ENCODE results near the gene GOLGA5. TPM values are rescaled to one million over a fixed set of nuclear protein-coding genes. Genes with fewer than 3 reads are reported as not detected.
"Not testable (repeated sequence)": the region's sequence is repeated elsewhere in the genome, so short reads cannot be mapped to it uniquely, and the experiment has no call there.

The GOLGA5 gene
- total and polyA plus RNA-seq, 7 experiments from 2014 or later: 9.7 to 27.9 (median 23.5) TPM

DNA sequence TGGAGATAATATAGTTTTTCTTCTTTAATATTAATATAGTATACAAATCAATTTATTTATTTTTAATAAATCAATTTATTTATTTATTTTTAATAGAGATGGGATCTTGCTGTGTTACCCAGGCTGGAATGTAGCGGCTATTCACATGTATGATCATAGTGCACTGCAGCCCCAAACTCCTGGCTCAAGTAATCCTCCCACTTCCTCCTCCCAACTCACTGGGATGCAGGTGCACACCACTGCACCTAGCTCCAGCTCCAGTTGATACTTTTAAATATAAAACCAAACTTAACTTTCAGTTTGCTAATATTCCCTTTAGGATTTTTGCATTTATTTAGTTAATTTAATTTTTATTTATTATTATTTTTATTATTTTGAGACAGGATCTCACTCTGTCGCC is 8.6 kb downstream of the GOLGA5 start:
- Histone ChIP-seq H3K27me3 (ENCODE audit: control insufficient read depth in 2 of 2, insufficient read depth in 2 of 2, low read length in 2 of 2) (no peaks in the 10 kb centered on the region), H3K4me1 (ENCODE audit: control insufficient read depth in 2 of 2, insufficient read depth in 2 of 2, low read length in 2 of 2) (peaks cover 12 to 16% of the 10 kb centered on the region in 2 donors), H3K9me3 (ENCODE audit: control insufficient read depth in 2 of 3, low read length in 3 of 3) (no peaks in the 10 kb centered on the region), H3K36me3 (ENCODE audit: control insufficient read depth in 2 of 3, insufficient read depth in 3 of 3, low read length in 3 of 3) (peaks cover 4 to 30% (median 10%) of the 10 kb centered on the region in 3 experiments), H3K27ac (ENCODE audit: low read depth, low read length) (no peak overlapping the region), H3K4me3 (ENCODE audit: low read length) (no peak overlapping the region)
- intact Hi-C loops (cut with micrococcal nuclease): no loop called here
- no peaks in the 10 kb centered on the region for H3K9me3 Mint-ChIP-seq
- H3K4me1 Mint-ChIP-seq: peaks cover 41 to 79% (median 71%) of the 10 kb centered on the region in 7 donors
- CTCF ChIA-PET: no interaction called here
- peak overlapping the region in 5 of 10 donors; percentile 50 to 78 (median 70) for H3K4me3 Mint-ChIP-seq
- no peak overlapping the region for H3K27ac Mint-ChIP-seq
- POLR2A ChIA-PET: no interaction called here
- H3K27me3 Mint-ChIP-seq: no peaks in the 10 kb centered on the region
- no peak for DNase-seq
- no peak for ATAC-seq
- peaks cover 17 to 55% (median 53%) of the 10 kb centered on the region in 5 donors for H3K36me3 Mint-ChIP-seq

GRCh38 chr14:92813201-92813600 is 19.1 kb downstream of the GOLGA5 start:
- Mint-ChIP-seq H3K4me1 (peaks cover 0 to 5% (median 0%) of the 10 kb centered on the region in 7 donors), H3K36me3 (peaks cover 8 to 48% (median 19%) of the 10 kb centered on the region in 5 donors), H3K4me3 (no peak overlapping the region), H3K27ac (no peak overlapping the region), H3K27me3 (no peaks in the 10 kb centered on the region), H3K9me3 (no peaks in the 10 kb centered on the region)
- Histone ChIP-seq H3K4me3 (ENCODE audit: low read length) (no peak overlapping the region), H3K27ac (ENCODE audit: low read depth, low read length) (no peak overlapping the region), H3K36me3 (ENCODE audit: control insufficient read depth in 2 of 3, insufficient read depth in 3 of 3, low read length in 3 of 3) (peaks cover 34 to 91% (median 40%) of the 10 kb centered on the region in 3 experiments), H3K9me3 (ENCODE audit: control insufficient read depth in 2 of 3, low read length in 3 of 3) (no peaks in the 10 kb centered on the region), H3K4me1 (ENCODE audit: control insufficient read depth in 2 of 2, insufficient read depth in 2 of 2, low read length in 2 of 2) (no peaks in the 10 kb centered on the region), H3K27me3 (ENCODE audit: control insufficient read depth in 2 of 2, insufficient read depth in 2 of 2, low read length in 2 of 2) (no peaks in the 10 kb centered on the region)
- POLR2A ChIA-PET: no interaction called here
- intact Hi-C loops (cut with micrococcal nuclease): no loop called here
- DNase-seq (no peak), ATAC-seq (no peak)
- CTCF ChIA-PET: no interaction called here

DNA sequence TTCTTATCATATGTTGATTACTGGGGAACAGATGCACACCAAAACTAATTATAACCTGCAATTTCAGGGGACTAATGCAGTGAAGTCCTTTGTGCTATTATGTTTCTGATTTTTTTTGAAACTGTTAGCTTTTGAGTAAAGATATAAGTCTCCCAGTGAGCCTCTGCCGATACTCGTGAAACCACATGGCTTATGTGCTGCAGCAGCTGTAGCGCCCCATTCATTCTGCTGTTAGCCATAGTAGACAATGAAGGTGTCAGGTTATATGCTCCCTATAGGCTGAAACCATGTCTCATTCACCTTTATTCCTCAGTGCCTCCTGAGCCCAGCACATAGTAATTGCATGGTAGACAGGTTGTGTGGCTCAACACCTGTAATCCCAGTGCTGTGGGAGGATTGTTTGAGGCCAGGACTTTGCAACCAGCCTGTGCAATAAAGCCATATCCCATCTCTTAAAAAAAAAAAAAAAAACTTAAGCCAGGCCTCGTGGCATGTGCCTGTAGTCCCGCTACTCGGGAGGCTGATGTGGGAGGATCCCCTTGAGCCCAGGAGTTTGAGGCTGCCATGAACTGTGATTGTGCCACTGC is 25.0 kb downstream of the GOLGA5 start:
- H3K36me3 ChIP-seq (ENCODE audit: control insufficient read depth in 2 of 3, insufficient read depth in 3 of 3, low read length in 3 of 3): peaks cover 12 to 82% (median 19%) of the 10 kb centered on the region in 3 experiments
- H3K9me3 ChIP-seq (ENCODE audit: control insufficient read depth in 2 of 3, low read length in 3 of 3): no peaks in the 10 kb centered on the region
- Mint-ChIP-seq H3K27ac (no peak overlapping the region), H3K36me3 (peaks cover 13 to 67% (median 29%) of the 10 kb centered on the region in 5 donors), H3K27me3 (no peaks in the 10 kb centered on the region), H3K9me3 (no peaks in the 10 kb centered on the region), H3K4me3 (no peak overlapping the region), H3K4me1 (peaks cover 0 to 5% (median 0%) of the 10 kb centered on the region in 7 donors)
- H3K27ac ChIP-seq (ENCODE audit: low read depth, low read length): no peak overlapping the region
- H3K4me3 ChIP-seq (ENCODE audit: low read length): no peak overlapping the region
- intact Hi-C loops (cut with micrococcal nuclease): no loop called here
- DNase-seq (no peak), ATAC-seq (no peak)
- CTCF ChIA-PET: no interaction called here
- H3K27me3 ChIP-seq (ENCODE audit: control insufficient read depth in 2 of 2, insufficient read depth in 2 of 2, low read length in 2 of 2): no peaks in the 10 kb centered on the region
- H3K4me1 ChIP-seq (ENCODE audit: control insufficient read depth in 2 of 2, insufficient read depth in 2 of 2, low read length in 2 of 2): no peaks in the 10 kb centered on the region
- POLR2A ChIA-PET: no interaction called here

- peaks cover 17 to 82% (median 19%) of the 10 kb centered on the region in 3 experiments for H3K36me3 ChIP-seq (ENCODE audit: control insufficient read depth in 2 of 3, insufficient read depth in 3 of 3, low read length in 3 of 3)
- H3K27ac ChIP-seq (ENCODE audit: low read depth, low read length); DNase-seq; H3K4me3 ChIP-seq (ENCODE audit: low read length); H3K27me3 ChIP-seq (ENCODE audit: control insufficient read depth in 2 of 2, insufficient read depth in 2 of 2, low read length in 2 of 2); intact Hi-C loops (cut with micrococcal nuclease); H3K4me3 Mint-ChIP-seq; H3K27me3 Mint-ChIP-seq; H3K4me1 Mint-ChIP-seq; POLR2A ChIA-PET; H3K4me1 ChIP-seq (ENCODE audit: control insufficient read depth in 2 of 2, insufficient read depth in 2 of 2, low read length in 2 of 2); H3K9me3 Mint-ChIP-seq; H3K9me3 ChIP-seq (ENCODE audit: control insufficient read depth in 2 of 3, low read length in 3 of 3); CTCF ChIA-PET; ATAC-seq: not testable (repeated sequence)
- Mint-ChIP-seq H3K36me3 (peaks cover 19 to 71% (median 29%) of the 10 kb centered on the region in 5 donors), H3K27ac (peak overlapping the region in 3 of 9 donors; percentile 11 to 78 (median 21))
These were observed 25.8 kb downstream of the GOLGA5 start for GRCh38 chr14:92819680-92820535.

- H3K4me1 Mint-ChIP-seq; H3K4me1 ChIP-seq (ENCODE audit: control insufficient read depth in 2 of 2, insufficient read depth in 2 of 2, low read length in 2 of 2); H3K27me3 Mint-ChIP-seq; H3K27ac ChIP-seq (ENCODE audit: low read depth, low read length); DNase-seq; intact Hi-C loops (cut with micrococcal nuclease); H3K4me3 Mint-ChIP-seq; H3K27ac Mint-ChIP-seq; H3K4me3 ChIP-seq (ENCODE audit: low read length); CTCF ChIA-PET; POLR2A ChIA-PET; H3K9me3 Mint-ChIP-seq; ATAC-seq; H3K27me3 ChIP-seq (ENCODE audit: control insufficient read depth in 2 of 2, insufficient read depth in 2 of 2, low read length in 2 of 2); H3K9me3 ChIP-seq (ENCODE audit: control insufficient read depth in 2 of 3, low read length in 3 of 3): not testable (repeated sequence)
- peaks cover 17 to 82% (median 23%) of the 10 kb centered on the region in 3 experiments for H3K36me3 ChIP-seq (ENCODE audit: control insufficient read depth in 2 of 3, insufficient read depth in 3 of 3, low read length in 3 of 3)
- peaks cover 15 to 67% (median 29%) of the 10 kb centered on the region in 5 donors for H3K36me3 Mint-ChIP-seq
These were observed 26.4 kb downstream of the GOLGA5 start for GRCh38 chr14:92820536-92820840.

DNA sequence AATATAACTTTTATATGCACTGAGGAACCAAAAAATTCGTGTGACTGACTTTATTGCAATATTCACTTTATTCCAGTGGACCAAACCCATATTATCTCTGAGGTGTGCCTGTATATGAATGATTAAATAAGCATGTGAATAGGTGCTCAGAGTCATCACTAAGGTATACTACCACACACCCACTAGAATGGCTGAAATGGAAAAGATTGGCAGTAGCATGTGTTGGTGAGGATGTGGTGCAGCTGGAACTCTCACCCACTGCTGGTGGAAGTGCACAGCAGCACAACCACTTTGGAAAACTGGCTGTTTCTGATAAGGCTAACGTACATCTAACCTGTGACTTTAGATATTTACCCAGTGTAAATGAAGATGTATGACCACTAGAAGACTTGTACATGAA is 36.8 kb downstream of the GOLGA5 start:
- ATAC-seq: no peak
- Histone ChIP-seq H3K36me3 (ENCODE audit: control insufficient read depth in 2 of 3, insufficient read depth in 3 of 3, low read length in 3 of 3) (peaks cover 0 to 85% (median 18%) of the 10 kb centered on the region in 3 experiments), H3K27me3 (ENCODE audit: control insufficient read depth in 2 of 2, insufficient read depth in 2 of 2, low read length in 2 of 2) (no peaks in the 10 kb centered on the region), H3K4me3 (ENCODE audit: low read length) (no peak overlapping the region), H3K4me1 (ENCODE audit: control insufficient read depth in 2 of 2, insufficient read depth in 2 of 2, low read length in 2 of 2) (no peaks in the 10 kb centered on the region), H3K9me3 (ENCODE audit: control insufficient read depth in 2 of 3, low read length in 3 of 3) (no peaks in the 10 kb centered on the region), H3K27ac (ENCODE audit: low read depth, low read length) (no peak overlapping the region)
- H3K36me3 Mint-ChIP-seq: peaks cover 9 to 40% (median 36%) of the 10 kb centered on the region in 5 donors
- no peak overlapping the region for H3K4me3 Mint-ChIP-seq
- peak overlapping the region in 1 of 9 donors; percentile 12 for H3K27ac Mint-ChIP-seq
- ChIA-PET POLR2A (no interaction called here), CTCF (no interaction called here)
- intact Hi-C loops (cut with micrococcal nuclease): no loop called here
- no peaks in the 10 kb centered on the region for H3K27me3 Mint-ChIP-seq
- no peak for DNase-seq
- H3K9me3 Mint-ChIP-seq: no peaks in the 10 kb centered on the region
- H3K4me1 Mint-ChIP-seq: peaks cover 0 to 1% (median 0%) of the 10 kb centered on the region in 7 donors
